ENCODE results near the gene CSNK1G2. TPM values are rescaled to one million over a fixed set of nuclear protein-coding genes. Genes with fewer than 3 reads are reported as not detected.

The CSNK1G2 gene
- total and polyA plus RNA-seq, 2 of the 13 experiments (the other 11 are each of a cell fraction or from before 2014, with no cell fraction given) = 53.8 to 72.5 TPM

GRCh38 chr19:1905110-1905862 is 35.7 kb upstream of the CSNK1G2 start, which contains the start of the genes ADAT3 and SCAMP4 (continued):
- TF ChIP-seq CBX2 (IDR thresholded peaks at IDR 0.05; ENCODE audit: low read depth, low read length) (no peak), CBX2 (CRISPR knock-in tag; IDR thresholded peaks at IDR 0.05; ENCODE audit: low read depth) (no peak), YEATS2 (CRISPR knock-in tag; IDR thresholded peaks at IDR 0.05; ENCODE audit: borderline replicate concordance) (peak; percentile 91), HNRNPLL (IDR thresholded peaks at IDR 0.05; ENCODE audit: low read depth, low read length, poor library complexity, severe bottlenecking) (peak; percentile 78), FOXK2 (IDR thresholded peaks at IDR 0.05) (no peak), ZNF572 (CRISPR knock-in tag; IDR thresholded peaks at IDR 0.05) (no peak), EZH2 (conservative IDR thresholded peaks at IDR 0.05; ENCODE audit: low read depth, low read length) (no peak), ZNF335 (CRISPR knock-in tag; IDR thresholded peaks at IDR 0.05) (peak; percentile 68; the same call in 1 of the 2 replicates), ZHX2 (IDR thresholded peaks at IDR 0.05; ENCODE audit: low read depth) (peak; percentile 63; the same call in 1 of the 2 replicates), ZHX2 (CRISPR knock-in tag; IDR thresholded peaks at IDR 0.05; ENCODE audit: borderline replicate concordance) (0 out of 2 replicates have a peak, but pooled peaks have one; percentile 61), HIVEP1 (CRISPR knock-in tag; IDR thresholded peaks at IDR 0.05) (0 out of 2 replicates have a peak, but pooled peaks have one; percentile 56), HMGXB3 (CRISPR knock-in tag; IDR thresholded peaks at IDR 0.05; ENCODE audit: borderline replicate concordance) (peak; percentile 25; the same call in 1 of the 2 replicates)
- TF ChIP-seq, protein P1, sequence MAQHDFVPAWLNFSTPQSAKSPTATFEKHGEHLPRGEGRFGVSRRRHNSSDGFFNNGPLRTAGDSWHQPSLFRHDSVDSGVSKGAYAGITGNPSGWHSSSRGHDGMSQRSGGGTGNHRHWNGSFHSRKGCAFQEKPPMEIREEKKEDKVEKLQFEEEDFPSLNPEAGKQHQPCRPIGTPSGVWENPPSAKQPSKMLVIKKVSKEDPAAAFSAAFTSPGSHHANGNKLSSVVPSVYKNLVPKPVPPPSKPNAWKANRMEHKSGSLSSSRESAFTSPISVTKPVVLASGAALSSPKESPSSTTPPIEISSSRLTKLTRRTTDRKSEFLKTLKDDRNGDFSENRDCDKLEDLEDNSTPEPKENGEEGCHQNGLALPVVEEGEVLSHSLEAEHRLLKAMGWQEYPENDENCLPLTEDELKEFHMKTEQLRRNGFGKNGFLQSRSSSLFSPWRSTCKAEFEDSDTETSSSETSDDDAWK (CRISPR knock-in tag; IDR thresholded peaks at IDR 0.05) = no peak
- TF ChIP-seq, protein P2, sequence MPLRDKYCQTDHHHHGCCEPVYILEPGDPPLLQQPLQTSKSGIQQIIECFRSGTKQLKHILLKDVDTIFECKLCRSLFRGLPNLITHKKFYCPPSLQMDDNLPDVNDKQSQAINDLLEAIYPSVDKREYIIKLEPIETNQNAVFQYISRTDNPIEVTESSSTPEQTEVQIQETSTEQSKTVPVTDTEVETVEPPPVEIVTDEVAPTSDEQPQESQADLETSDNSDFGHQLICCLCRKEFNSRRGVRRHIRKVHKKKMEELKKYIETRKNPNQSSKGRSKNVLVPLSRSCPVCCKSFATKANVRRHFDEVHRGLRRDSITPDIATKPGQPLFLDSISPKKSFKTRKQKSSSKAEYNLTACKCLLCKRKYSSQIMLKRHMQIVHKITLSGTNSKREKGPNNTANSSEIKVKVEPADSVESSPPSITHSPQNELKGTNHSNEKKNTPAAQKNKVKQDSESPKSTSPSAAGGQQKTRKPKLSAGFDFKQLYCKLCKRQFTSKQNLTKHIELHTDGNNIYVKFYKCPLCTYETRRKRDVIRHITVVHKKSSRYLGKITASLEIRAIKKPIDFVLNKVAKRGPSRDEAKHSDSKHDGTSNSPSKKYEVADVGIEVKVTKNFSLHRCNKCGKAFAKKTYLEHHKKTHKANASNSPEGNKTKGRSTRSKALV (CRISPR knock-in tag; IDR thresholded peaks at IDR 0.05) = peak; percentile 68; the same call in 1 of the 2 replicates
